Inflammatory macrophage (primary cell): ENCODE data around the gene ZSCAN18.

Experiments used
- DNase-seq, 2 donors: peaks; one replicate each; pipeline ENCODE4 v3.0.0-alpha.2; 2020 to 2022

The ZSCAN18 gene

GRCh38 chr19:58042495-58043340 is 55.3 kb downstream of the ZSCAN18 start:
- DNase-seq, result no peak

GRCh38 chr19:58040751-58041525 is 57.1 kb downstream of the ZSCAN18 start:
- DNase-seq, result no peak

GRCh38 chr19:58038688-58039204 is 59.3 kb downstream of the ZSCAN18 start:
- DNase-seq, result no peak

GRCh38 chr19:58037927-58038687 is 59.9 kb downstream of the ZSCAN18 start:
- DNase-seq, result no peak

GRCh38 chr19:58035863-58036262 is 62.2 kb downstream of the ZSCAN18 start:
- DNase-seq, result no peak

GRCh38 chr19:58034477-58034793 is 63.6 kb downstream of the ZSCAN18 start:
- no peak for DNase-seq
